Superior temporal gyrus (tissue), 1 donor: Measurements from ENCODE around the gene PTPA.
A peak's percentile ranks its signal among the peaks of the same experiment; 100 is the strongest.

Experiments used
- DNase-seq: peaks from one replicate; pipeline ENCODE4 v3.0.0-alpha.2; 2016; ENCODE audit errors: extremely low spot score

PTPA gene

GRCh38 chr9:129137292-129138143, 26.3 kb downstream of the PTPA start:
- no peak for DNase-seq

GRCh38 chr9:129138144-129138462, 26.9 kb downstream of the PTPA start:
- DNase-seq: no peak

GRCh38 chr9:129138476-129139232, 27.4 kb downstream of the PTPA start:
- DNase-seq: no peak

GRCh38 chr9:129139233-129139992, 28.2 kb downstream of the PTPA start:
- DNase-seq: peak; percentile 97

DNA sequence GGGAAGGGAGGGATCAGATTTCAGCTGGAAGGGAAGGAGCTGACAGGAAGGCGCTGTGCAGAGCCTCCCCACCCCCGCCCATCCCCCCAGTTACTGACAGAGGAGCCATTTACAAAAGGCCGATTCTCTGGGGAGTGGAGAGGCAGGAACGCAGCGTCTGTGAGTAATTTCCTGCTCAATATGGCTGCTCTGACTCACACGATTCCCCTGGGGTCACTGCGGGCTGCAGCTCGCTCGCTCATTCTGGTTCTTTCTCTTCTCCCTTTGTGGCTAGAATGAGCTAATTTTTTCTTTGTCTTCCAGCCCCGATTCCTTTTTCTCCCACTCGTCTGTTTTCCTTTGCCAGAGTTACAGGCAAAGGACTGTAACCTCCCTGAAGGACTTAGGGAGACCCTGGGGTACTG, 28.8 kb downstream of the PTPA start:
- peak; percentile 95 for DNase-seq

DNA sequence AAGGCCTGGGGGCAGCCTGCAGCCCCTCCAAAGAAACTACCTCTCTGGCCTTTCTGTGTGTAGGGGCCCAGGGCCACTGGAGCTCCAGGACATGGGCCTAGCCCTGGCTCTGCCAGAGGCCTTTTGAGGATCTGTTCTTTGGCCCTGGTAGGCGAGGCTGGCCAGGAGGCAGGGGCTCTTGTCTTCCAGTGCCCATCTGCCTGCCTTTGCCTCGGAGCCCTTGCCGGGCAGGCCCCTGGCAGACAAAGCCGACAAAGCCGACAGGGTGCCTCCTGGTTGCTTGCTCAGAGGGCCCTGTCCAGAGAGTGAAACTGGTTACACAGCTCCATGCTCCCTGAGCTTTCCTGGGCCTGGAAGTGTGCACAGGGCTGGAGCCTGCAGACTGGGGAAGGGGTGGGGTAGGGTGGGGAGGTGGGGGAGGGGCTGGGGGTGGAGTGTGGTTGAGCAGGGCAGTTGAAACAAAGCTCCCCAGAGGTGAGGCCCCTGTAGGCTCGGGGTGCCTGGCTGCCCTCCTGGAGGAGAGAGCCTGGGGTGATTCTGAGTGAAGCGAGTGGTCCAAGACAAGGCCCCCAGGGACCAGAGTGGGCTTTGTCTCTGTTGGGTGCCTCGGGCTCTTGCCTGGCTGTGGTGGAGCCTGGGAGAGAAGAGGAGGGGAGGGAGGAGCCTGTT, 29.3 kb downstream of the PTPA start:
- no peak for DNase-seq

GRCh38 chr9:129141066-129142041, 30.1 kb downstream of the PTPA start:
- peak; percentile 35 for DNase-seq

- DNase-seq: no peak
Observed at GRCh38 chr9:129142138-129142935, 31.1 kb downstream of the PTPA start.

DNA sequence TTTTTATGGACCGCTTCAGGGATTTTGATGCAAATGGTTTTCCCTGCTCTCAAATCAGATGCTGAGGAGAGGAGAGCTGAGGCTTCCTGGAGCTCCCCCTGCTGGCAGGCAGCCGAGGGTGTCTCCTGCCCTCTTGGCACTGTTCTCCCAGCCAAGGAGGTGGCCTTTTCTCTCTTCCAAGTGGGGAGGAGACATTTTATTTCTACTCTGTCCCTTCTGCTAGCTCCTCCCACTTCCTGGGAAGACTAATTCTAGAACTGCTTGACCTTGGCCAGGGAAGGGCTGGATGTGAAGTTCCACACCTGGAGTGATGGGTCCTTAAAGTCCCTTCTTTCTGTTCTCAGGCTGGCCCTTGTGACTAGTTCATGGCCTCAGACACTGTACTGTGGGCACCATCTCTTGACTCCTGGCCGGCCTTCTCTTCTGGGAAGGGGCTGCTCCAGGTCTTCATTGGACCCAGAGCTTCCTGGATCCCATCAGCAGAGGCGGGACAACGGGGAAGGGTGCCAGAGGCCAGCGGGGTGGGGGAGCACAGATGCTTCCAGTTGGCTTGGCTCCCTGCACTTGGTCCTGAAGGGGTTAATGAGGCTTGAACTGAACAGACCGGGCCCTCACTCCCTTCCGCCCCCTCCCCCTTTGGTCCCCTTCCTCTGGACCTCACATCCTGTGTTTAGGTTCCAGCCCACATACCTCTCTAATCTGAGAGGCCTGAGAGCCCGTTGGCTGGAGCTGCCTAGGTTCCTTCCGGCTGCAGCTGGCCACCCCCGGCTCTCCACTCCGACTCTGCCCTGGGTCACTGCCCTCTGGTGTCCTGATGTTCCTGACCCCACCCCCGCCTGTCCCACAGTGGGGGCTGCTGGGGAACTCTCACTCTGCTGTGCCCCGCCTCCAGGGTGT, 32.1 kb downstream of the PTPA start:
- peak; percentile 86 for DNase-seq

GRCh38 chr9:129145316-129145715, 34.1 kb downstream of the PTPA start:
- DNase-seq: no peak

- no peak for DNase-seq
Observed at GRCh38 chr9:129145841-129146292, 34.7 kb downstream of the PTPA start.

- peak; percentile 33 for DNase-seq
Observed at GRCh38 chr9:129146441-129146941, 35.3 kb downstream of the PTPA start.

DNA sequence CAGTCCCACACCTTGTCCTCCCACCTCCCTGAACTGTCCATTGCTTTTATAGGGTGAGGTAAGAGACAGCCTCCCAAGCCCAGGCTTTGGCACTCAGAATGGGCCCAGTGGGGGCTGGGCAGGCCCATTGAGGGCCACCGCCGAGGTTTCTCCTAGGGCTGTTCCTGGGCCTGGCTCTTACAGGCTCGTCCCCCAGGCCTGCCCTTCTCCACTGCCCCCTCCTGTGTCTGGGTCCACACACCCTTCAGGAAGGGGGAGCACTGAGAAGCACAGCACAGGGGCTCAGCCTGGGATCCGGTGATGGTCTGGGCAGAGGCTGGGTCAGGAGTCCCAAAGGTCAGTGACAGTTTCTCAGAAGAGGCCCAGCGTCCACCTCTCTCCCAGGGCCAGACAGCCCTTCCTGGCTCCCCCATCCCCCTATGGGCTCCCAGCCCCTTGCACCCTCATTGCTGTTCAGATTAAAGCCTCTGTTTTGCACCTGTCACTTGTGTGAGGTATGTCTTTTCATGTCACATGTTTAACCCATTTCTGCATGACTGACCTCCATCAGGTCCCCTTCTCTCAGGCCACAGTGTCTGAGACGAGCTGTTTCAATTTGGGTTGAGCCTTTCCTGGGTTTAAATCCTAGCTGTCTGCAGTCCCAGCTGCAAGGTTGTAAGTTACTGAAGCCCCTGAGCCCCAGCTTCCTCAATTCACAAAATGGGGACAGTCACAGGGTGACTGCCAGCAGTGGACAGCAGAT, 37.4 kb downstream of the PTPA start:
- no peak for DNase-seq

GRCh38 chr9:129149442-129149841, 38.2 kb downstream of the PTPA start:
- DNase-seq: no peak

- DNase-seq: no peak
Observed at GRCh38 chr9:129150122-129150521, 38.9 kb downstream of the PTPA start.

- no peak for DNase-seq
Observed at GRCh38 chr9:129150672-129151211, 39.5 kb downstream of the PTPA start.

GRCh38 chr9:129151469-129151868, 40.3 kb downstream of the PTPA start:
- DNase-seq: no peak
